ENCODE results near the gene BEST3.

Gene BEST3

DNA sequence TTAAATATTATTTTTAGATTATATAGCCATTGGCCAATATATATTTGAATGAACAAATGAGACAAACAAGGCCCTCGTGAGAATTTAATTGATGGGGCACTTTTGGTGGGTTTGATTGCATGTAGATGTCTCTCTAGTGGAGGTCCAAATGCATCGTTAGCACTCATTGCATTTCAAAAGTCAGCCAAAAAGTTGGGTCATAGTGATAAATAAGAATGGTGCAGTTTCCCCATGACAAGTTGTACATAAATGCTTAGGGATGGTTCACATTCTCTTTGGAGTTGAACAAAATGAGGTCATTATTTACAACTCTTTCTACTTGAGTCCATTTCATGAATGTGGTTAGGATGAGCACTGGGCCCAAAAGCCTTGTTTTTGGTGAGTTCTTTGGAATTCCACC lies 1.0 kb downstream of the BEST3 start:
- H3K27ac ChIP-seq, result no peak overlapping the region
- H3K36me3 ChIP-seq (ENCODE audit: insufficient read depth, low read length), result no peaks in the 10 kb centered on the region
- no peaks in the 10 kb centered on the region for H3K9me3 ChIP-seq (ENCODE audit: low read depth, low read length)
- H3K9ac ChIP-seq (ENCODE audit: insufficient read length), result no peak overlapping the region
- TF ChIP-seq EZH2 (IDR thresholded peaks at IDR 0.05), result no peak
- no peak for TF ChIP-seq FOXP2 (optimal IDR thresholded peaks at IDR 0.05; ENCODE audit: control extremely low read depth, extremely low read length, insufficient read depth)
- no peak for TF ChIP-seq POLR2AphosphoS5 (IDR thresholded peaks at IDR 0.05; ENCODE audit: borderline replicate concordance, low read depth, low read length)
- DNase-seq (ENCODE audit: low read depth, low spot score), result no peak
- no peak overlapping the region for H3K4me3 ChIP-seq

DNA sequence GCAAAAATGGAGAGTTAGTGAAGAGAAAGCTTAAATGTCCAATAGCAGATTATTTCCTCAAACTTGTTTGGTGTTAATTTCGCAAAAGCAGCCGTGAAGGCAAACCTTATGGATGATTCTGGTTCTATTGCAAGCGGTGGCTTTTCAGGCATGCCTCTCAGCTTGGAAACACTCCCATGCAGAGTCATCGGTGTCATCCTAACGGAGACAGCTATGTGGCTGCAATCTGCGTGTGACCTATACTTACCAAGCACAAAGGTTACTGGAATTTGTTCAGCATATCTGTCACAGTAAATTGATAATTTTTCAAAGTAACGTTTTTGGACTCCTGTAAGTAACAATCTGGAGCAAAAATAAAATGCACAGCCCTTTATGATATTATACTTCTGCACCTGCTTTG lies 5.0 kb downstream of the BEST3 start:
- Histone ChIP-seq H3K27ac (no peak overlapping the region), H3K36me3 (ENCODE audit: insufficient read depth, low read length) (no peaks in the 10 kb centered on the region), H3K9me3 (ENCODE audit: low read depth, low read length) (no peaks in the 10 kb centered on the region), H3K4me3 (no peak overlapping the region), H3K9ac (ENCODE audit: insufficient read length) (no peak overlapping the region)
- DNase-seq (ENCODE audit: low read depth, low spot score), result no peak
- TF ChIP-seq FOXP2 (optimal IDR thresholded peaks at IDR 0.05; ENCODE audit: control extremely low read depth, extremely low read length, insufficient read depth) (no peak), EZH2 (IDR thresholded peaks at IDR 0.05) (no peak), POLR2AphosphoS5 (IDR thresholded peaks at IDR 0.05; ENCODE audit: borderline replicate concordance, low read depth, low read length) (no peak)

DNA sequence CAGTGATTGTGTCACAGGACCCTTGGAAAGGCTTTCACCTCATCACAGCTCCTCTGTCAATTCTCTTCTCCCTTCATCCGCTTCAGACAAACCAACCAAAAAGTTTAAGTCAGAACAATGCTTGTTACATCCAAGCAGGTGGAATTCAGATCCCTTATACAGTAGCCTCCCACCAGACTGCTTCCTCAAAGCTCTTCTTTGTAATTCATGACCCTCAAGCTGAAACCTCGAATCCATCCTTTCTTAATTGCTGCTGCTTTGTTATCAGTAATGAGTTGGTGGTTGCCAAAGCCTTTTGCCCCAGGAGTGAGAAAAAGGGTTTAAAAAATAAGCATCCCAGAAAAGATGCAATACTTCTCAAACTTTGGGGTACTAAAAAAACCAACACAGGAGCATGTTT lies 9.5 kb downstream of the BEST3 start:
- Histone ChIP-seq H3K9ac (ENCODE audit: insufficient read length) (no peak overlapping the region), H3K36me3 (ENCODE audit: insufficient read depth, low read length) (no peaks in the 10 kb centered on the region), H3K9me3 (ENCODE audit: low read depth, low read length) (no peaks in the 10 kb centered on the region), H3K4me3 (no peak overlapping the region), H3K27ac (no peak overlapping the region)
- DNase-seq (ENCODE audit: low read depth, low spot score), result no peak
- TF ChIP-seq FOXP2 (optimal IDR thresholded peaks at IDR 0.05; ENCODE audit: control extremely low read depth, extremely low read length, insufficient read depth) (no peak), POLR2AphosphoS5 (IDR thresholded peaks at IDR 0.05; ENCODE audit: borderline replicate concordance, low read depth, low read length) (no peak), EZH2 (IDR thresholded peaks at IDR 0.05) (no peak)

DNA sequence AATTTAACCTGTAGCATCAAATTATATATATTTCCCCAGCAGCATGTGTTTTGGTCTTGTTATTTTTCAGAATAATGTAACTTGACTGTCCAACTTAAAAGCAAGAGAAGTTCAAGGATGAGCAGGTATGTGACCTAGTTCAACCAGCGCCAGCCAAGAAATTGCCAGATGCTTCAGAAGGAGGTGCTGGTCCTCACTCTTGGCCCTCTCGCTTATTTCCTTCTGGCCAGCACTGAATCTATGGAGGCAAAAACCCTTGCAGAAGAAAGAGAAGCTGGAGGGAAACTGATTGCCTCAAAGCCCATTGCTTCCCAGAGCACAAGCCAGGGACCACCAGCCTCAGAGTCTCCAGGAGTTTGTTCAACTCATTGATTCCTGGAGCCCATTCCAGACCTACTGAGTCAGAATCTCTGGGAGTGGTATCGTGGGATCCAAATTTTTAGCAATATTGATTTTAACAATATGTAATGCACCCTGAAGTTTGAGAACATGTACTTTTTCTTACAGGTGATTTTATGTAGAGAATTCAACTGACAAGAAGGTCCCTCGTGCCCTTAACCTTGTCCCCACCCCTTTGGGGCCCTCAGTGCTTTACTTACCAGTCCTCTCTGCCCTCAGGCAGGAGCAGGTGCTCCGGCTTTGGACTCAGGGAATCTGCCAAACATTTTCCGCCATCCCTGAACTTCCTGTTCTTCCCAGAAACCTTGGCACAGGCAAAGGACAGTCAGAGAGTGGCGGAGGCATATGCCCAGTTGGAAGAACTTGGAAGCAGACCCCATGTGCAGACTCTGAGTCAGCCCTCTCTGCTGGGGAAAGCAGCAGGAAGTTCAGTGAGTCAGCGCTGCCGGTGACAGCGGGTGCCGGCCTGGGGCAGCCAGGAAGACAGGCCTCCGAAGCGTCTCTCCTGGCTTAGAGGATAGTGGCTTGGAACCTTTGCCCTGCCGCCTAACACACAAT lies 10.4 kb downstream of the BEST3 start:
- no peak for DNase-seq (ENCODE audit: low read depth, low spot score)
- H3K4me3 ChIP-seq, result no peak overlapping the region
- H3K9ac ChIP-seq (ENCODE audit: insufficient read length), result no peak overlapping the region
- no peaks in the 10 kb centered on the region for H3K9me3 ChIP-seq (ENCODE audit: low read depth, low read length)
- no peaks in the 10 kb centered on the region for H3K36me3 ChIP-seq (ENCODE audit: insufficient read depth, low read length)
- no peak overlapping the region for H3K27ac ChIP-seq
- TF ChIP-seq FOXP2 (optimal IDR thresholded peaks at IDR 0.05; ENCODE audit: control extremely low read depth, extremely low read length, insufficient read depth) (no peak), POLR2AphosphoS5 (IDR thresholded peaks at IDR 0.05; ENCODE audit: borderline replicate concordance, low read depth, low read length) (no peak), EZH2 (IDR thresholded peaks at IDR 0.05) (no peak)

DNA sequence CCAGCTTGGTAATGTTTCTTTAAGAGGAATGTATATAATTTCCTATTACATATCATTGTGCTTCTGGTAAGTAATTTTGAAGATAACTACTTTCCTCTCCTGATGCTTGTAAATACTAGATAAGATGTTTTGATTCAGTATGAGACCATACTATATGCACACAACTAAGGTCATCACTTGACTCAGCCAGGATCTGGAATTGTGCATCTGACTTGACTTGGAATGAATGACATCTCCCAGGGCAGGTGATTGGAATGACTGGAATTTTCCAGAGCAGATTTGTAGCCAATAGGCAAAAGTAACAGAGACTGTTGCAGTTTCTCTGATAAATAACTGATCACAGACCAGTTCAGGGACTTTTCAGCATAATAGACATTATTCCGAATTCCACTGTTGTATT lies 11.1 kb downstream of the BEST3 start:
- TF ChIP-seq FOXP2 (optimal IDR thresholded peaks at IDR 0.05; ENCODE audit: control extremely low read depth, extremely low read length, insufficient read depth), result no peak
- no peak for TF ChIP-seq POLR2AphosphoS5 (IDR thresholded peaks at IDR 0.05; ENCODE audit: borderline replicate concordance, low read depth, low read length)
- TF ChIP-seq EZH2 (IDR thresholded peaks at IDR 0.05), result no peak
- DNase-seq (ENCODE audit: low read depth, low spot score), result no peak
- H3K27ac ChIP-seq, result no peak overlapping the region

DNA sequence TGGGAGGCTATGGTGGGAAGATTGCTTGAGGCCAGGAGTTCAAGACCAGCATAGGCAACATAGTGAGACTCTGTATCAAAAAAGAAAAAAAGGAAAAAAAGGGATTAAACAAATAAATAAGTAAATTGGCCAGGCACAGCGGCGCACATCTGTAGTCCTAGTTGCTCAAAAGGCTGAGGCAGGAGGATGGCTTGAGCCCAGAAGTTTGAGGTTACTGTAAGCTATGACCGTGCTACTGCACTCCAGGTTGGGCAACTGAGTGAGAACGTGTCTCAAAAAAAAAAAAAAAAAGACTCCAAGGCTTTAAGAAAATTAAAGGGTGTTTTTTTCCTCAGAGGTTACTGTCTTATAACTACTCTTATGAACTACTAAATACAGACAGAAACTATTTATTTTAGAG lies 11.7 kb downstream of the BEST3 start:
- no peak for TF ChIP-seq EZH2 (IDR thresholded peaks at IDR 0.05)
- no peak for TF ChIP-seq POLR2AphosphoS5 (IDR thresholded peaks at IDR 0.05; ENCODE audit: borderline replicate concordance, low read depth, low read length)
- TF ChIP-seq FOXP2 (optimal IDR thresholded peaks at IDR 0.05; ENCODE audit: control extremely low read depth, extremely low read length, insufficient read depth), result no peak
- Histone ChIP-seq H3K36me3 (ENCODE audit: insufficient read depth, low read length) (no peaks in the 10 kb centered on the region), H3K27ac (no peak overlapping the region), H3K9me3 (ENCODE audit: low read depth, low read length) (no peaks in the 10 kb centered on the region), H3K4me3 (no peak overlapping the region), H3K9ac (ENCODE audit: insufficient read length) (no peak overlapping the region)
- no peak for DNase-seq (ENCODE audit: low read depth, low spot score)

More for the DNA sequence above, 11.1 kb downstream of the BEST3 start:
- no peaks in the 10 kb centered on the region for H3K36me3 ChIP-seq (ENCODE audit: insufficient read depth, low read length)
- no peak overlapping the region for H3K4me3 ChIP-seq
- no peaks in the 10 kb centered on the region for H3K9me3 ChIP-seq (ENCODE audit: low read depth, low read length)
- H3K9ac ChIP-seq (ENCODE audit: insufficient read length), result no peak overlapping the region

DNA sequence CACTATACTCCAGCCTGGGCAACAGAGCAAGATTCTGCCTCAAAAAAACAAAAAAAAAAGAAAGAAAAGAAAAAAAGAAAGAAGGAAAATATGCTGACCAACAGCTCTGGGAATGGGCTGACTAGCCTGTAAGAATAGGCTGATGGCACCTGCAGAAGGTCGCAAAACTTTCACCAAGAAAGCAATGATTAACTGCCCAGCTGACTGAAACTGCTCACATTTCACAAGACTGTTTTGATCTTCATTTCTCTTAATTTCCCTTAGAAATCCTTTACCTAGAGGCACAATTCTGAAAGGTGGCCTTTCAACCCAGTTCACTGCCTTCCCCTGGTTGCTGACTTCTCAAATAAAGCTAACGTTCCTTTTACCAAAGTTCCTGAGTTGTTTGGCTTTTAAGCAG lies 12.4 kb downstream of the BEST3 start:
- H3K27ac ChIP-seq, result no peak overlapping the region
- TF ChIP-seq POLR2AphosphoS5 (IDR thresholded peaks at IDR 0.05; ENCODE audit: borderline replicate concordance, low read depth, low read length), result no peak
- TF ChIP-seq EZH2 (IDR thresholded peaks at IDR 0.05), result no peak
- TF ChIP-seq FOXP2 (optimal IDR thresholded peaks at IDR 0.05; ENCODE audit: control extremely low read depth, extremely low read length, insufficient read depth), result no peak
- no peak for DNase-seq (ENCODE audit: low read depth, low spot score)
- no peaks in the 10 kb centered on the region for H3K36me3 ChIP-seq (ENCODE audit: insufficient read depth, low read length)
- no peak overlapping the region for H3K4me3 ChIP-seq
- no peak overlapping the region for H3K9ac ChIP-seq (ENCODE audit: insufficient read length)
- no peaks in the 10 kb centered on the region for H3K9me3 ChIP-seq (ENCODE audit: low read depth, low read length)

DNA sequence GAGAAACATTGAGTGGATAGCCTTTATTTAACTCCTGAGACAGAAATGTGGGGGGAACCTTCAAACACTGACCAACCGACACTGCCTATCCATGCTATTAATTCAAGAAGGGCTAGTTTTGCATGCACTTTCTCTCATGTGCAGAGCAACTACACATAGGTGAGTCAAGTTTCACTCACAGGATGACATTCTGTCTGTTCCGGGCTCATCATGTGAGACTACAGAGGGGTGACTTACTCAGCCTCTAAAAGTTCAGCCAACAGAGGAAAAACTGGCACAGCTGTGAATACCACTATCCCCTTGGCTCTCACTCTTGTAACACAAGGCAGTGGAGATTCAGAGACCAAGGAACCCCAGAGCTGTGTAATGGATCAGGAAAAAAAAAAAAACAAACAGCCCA lies 13.3 kb downstream of the BEST3 start:
- Histone ChIP-seq H3K9ac (ENCODE audit: insufficient read length) (no peak overlapping the region), H3K36me3 (ENCODE audit: insufficient read depth, low read length) (no peaks in the 10 kb centered on the region), H3K4me3 (no peak overlapping the region), H3K27ac (no peak overlapping the region), H3K9me3 (ENCODE audit: low read depth, low read length) (no peaks in the 10 kb centered on the region)
- TF ChIP-seq POLR2AphosphoS5 (IDR thresholded peaks at IDR 0.05; ENCODE audit: borderline replicate concordance, low read depth, low read length) (no peak), EZH2 (IDR thresholded peaks at IDR 0.05) (no peak), FOXP2 (optimal IDR thresholded peaks at IDR 0.05; ENCODE audit: control extremely low read depth, extremely low read length, insufficient read depth) (no peak)
- DNase-seq (ENCODE audit: low read depth, low spot score), result no peak

All from SK-N-MC (cell line).